DMS 273 (cell line): ENCODE measurements around the gene CES2.
"Not testable (repeated sequence)": the region's sequence is repeated elsewhere in the genome, so short reads cannot be mapped to it uniquely, and the experiment has no call there.

Source experiments
- DNase-seq: peaks from one replicate; lab custom pipeline; 2025; ENCODE audit not compliant: unreplicated experiment; lab: John Stamatoyannopoulos, UW

Gene CES2

GRCh38 chr16:66976746-66977145, 41.4 kb downstream of the CES2 start:
- DNase-seq: no peak

GRCh38 chr16:66977341-66978113, 42.2 kb downstream of the CES2 start:
- DNase-seq: peak; percentile 94

- DNase-seq: peak; percentile 56
These were observed 43.8 kb downstream of the CES2 start for GRCh38 chr16:66979011-66979717.

GRCh38 chr16:66983033-66983432, 47.7 kb downstream of the CES2 start:
- no peak for DNase-seq

- DNase-seq: no peak
These were observed 49.6 kb downstream of the CES2 start for GRCh38 chr16:66984892-66985311.

- DNase-seq: no peak
These were observed 51.2 kb downstream of the CES2 start for GRCh38 chr16:66986559-66986958.

- peak; percentile 32 for DNase-seq
These were observed 53.0 kb downstream of the CES2 start, which contains the start of gene CES4A for GRCh38 chr16:66988197-66988788. TSS of gene CES4A (plus strand) at chr16:66988589. CDS start at chr16:66988773, 184 bp downstream.

GRCh38 chr16:66991545-66992077, 56.3 kb downstream of the CES2 start:
- no peak for DNase-seq

- not testable (repeated sequence) for DNase-seq
These were observed 58.2 kb downstream of the CES2 start for GRCh38 chr16:66993558-66993957.
